ENCODE measurements around the gene LARGE1. TPM values are rescaled to one million over a fixed set of nuclear protein-coding genes. Genes with fewer than 3 reads are reported as not detected.

The LARGE1 gene
- total and polyA plus RNA-seq, 2 of the 8 experiments (the other 6 are each of a cell fraction or from before 2014, with no cell fraction given): 43.7 to 83.0 TPM

DNA sequence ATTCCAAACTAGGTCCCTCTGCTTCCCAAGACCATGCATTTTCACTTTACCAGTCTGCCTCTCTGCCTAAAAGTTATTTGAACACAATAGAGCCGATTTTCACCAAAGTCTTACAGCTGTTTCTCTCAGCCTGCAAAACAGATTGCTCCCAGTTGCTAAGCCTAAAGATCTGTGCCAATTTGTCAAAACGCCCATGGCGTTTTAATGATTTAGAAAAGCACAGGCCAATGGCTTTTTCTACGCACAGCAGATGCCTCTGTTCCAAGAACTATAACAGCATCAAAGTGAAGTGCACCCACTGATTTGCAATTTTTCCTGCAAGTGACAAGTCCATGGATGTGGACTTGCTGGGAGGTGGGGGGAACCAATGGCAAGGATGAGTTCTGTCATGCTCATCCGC is 688.2 kb downstream of the LARGE1 start:
- Histone ChIP-seq H3K36me3 (ENCODE audit: control insufficient read depth in 2 of 4, insufficient read depth in 4 of 4, low read length in 3 of 4) (no peaks in the 10 kb centered on the region; a peak in 1 of 8 replicates), H3K14ac (ENCODE audit: insufficient read length) (no peak overlapping the region), H2BK12ac (ENCODE audit: low read depth, low read length) (no peak overlapping the region), H3K4ac (replicated peaks; ENCODE audit: insufficient read length, low read depth, low read length) (no peak overlapping the region), H4K5ac (ENCODE audit: insufficient read length, low read depth, low read length) (no peak overlapping the region), H3K9me3 (ENCODE audit: insufficient read depth in 2 of 2, low read depth in 1 of 2, low read length in 1 of 2) (peaks cover 28 to 46% of the 10 kb centered on the region in 2 experiments), H3K23me2 (ENCODE audit: low read depth, low read length) (no peaks in the 10 kb centered on the region), H2AK5ac (ENCODE audit: low read depth, low read length) (no peak overlapping the region), H4K20me1 (replicated peaks in 1 of 2; ENCODE audit: control insufficient read depth in 1 of 2, insufficient read depth in 2 of 2, low read length in 2 of 2) (no peaks in the 10 kb centered on the region), H2BK20ac (ENCODE audit: low read length) (no peak overlapping the region), H2BK15ac (ENCODE audit: low read length) (no peak overlapping the region), H3K18ac (ENCODE audit: extremely low read depth, low read length) (no peak overlapping the region), H3K9ac (replicated peaks in 1 of 4; ENCODE audit: extremely low read depth in 1 of 4, low read depth in 3 of 4, low read length in 3 of 4) (no peak overlapping the region), H3K56ac (replicated peaks; ENCODE audit: insufficient read length, low read depth, low read length) (no peak overlapping the region), H3K4me1 (replicated peaks in 1 of 4; ENCODE audit: control insufficient read depth in 3 of 4, insufficient read depth in 4 of 4, low read length in 3 of 4) (no peaks in the 10 kb centered on the region), H3K4me2 (ENCODE audit: insufficient read depth in 1 of 2, low read depth in 2 of 2, low read length in 2 of 2) (no peak overlapping the region), H2BK120ac (replicated peaks; ENCODE audit: low read depth, low read length) (no peak overlapping the region), H3K27me3 (replicated peaks in 1 of 4; ENCODE audit: control insufficient read depth in 3 of 4, extremely low read depth in 1 of 4, insufficient read depth in 3 of 4, low read length in 3 of 4) (no peaks in the 10 kb centered on the region), H2AFZ (ENCODE audit: low read length) (no peak overlapping the region), H4K8ac (ENCODE audit: extremely low read depth, insufficient read depth, low read length) (no peak overlapping the region), H3K23ac (ENCODE audit: insufficient read length) (no peak overlapping the region), H2BK5ac (ENCODE audit: low read depth, low read length) (no peak overlapping the region), H3K79me1 (ENCODE audit: low read depth, low read length) (no peaks in the 10 kb centered on the region), H3K4me3 (ENCODE audit: extremely low read depth in 1 of 4, insufficient read depth in 2 of 4, low read depth in 3 of 4, low read length in 4 of 4) (no peak overlapping the region), H4K91ac (replicated peaks; ENCODE audit: insufficient read length, low read length) (no peak overlapping the region), H3K79me2 (ENCODE audit: control insufficient read depth in 1 of 2, insufficient read depth in 2 of 2, low read length in 2 of 2) (no peaks in the 10 kb centered on the region), H3K27ac (ENCODE audit: low read depth, low read length) (no peak overlapping the region)
- POLR2A ChIA-PET (ENCODE audit: partially characterized antibody): interaction anchor here (0.5 kb wide), 1 partner anchor 1071 kb away, joined by 3 read pairs; no protein-coding TSS in a partner anchor
- CTCF ChIA-PET (ENCODE audit: partially characterized antibody): no interaction called here
- DNase-seq (ENCODE audit: low read depth in 1 of 2, low spot score in 2 of 2) (no peak), FAIRE-seq (no peak)
- 89% methylated on average over 5 of the region's 5 CpGs; no CpG with 5 or more reads in 1 of the 2 experiments for WGBS, 2 experiments (ENCODE audit: extremely low coverage in 1 of 2, insufficient coverage in 1 of 2, insufficient read length in 1 of 2, insufficient replicate concordance in 2 of 2, low coverage in 1 of 2, low lambda C conversion rate in 2 of 2, missing lambda C conversion rate in 1 of 2)
- TF ChIP-seq TBP (IDR thresholded peaks at IDR 0.05; ENCODE audit: low read depth, low read length): no peak
- no peak for TF ChIP-seq SUZ12 (IDR thresholded peaks at IDR 0.05; ENCODE audit: low read length)
- TF ChIP-seq SP4 (IDR thresholded peaks at IDR 0.05; ENCODE audit: low read length): no peak
- TF ChIP-seq SIX5 (IDR thresholded peaks at IDR 0.05; ENCODE audit: low read depth, low read length): no peak
- TF ChIP-seq ZNF274 (IDR thresholded peaks at IDR 0.05; ENCODE audit: borderline replicate concordance, extremely low read depth, low read length): no peak
- TF ChIP-seq, protein P1, sequence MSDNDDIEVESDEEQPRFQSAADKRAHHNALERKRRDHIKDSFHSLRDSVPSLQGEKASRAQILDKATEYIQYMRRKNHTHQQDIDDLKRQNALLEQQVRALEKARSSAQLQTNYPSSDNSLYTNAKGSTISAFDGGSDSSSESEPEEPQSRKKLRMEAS (IDR thresholded peaks at IDR 0.05): no peak
- no peak for TF ChIP-seq KDM5A (IDR thresholded peaks at IDR 0.05; ENCODE audit: low read length)
- TF ChIP-seq ASH2L (IDR thresholded peaks at IDR 0.05; ENCODE audit: low read length): no peak
- TF ChIP-seq HDAC6 (IDR thresholded peaks at IDR 0.05; ENCODE audit: low read depth, low read length): no peak
- no peak for TF ChIP-seq SIN3A (conservative IDR thresholded peaks at IDR 0.05 in 1 of 2, IDR thresholded peaks at IDR 0.05 in 1 of 2; ENCODE audit: low read depth in 1 of 2, low read length in 2 of 2)
- TF ChIP-seq EGR1 (IDR thresholded peaks at IDR 0.05; ENCODE audit: borderline replicate concordance, low read depth, low read length): no peak
- TF ChIP-seq EP300 (IDR thresholded peaks at IDR 0.05; ENCODE audit: borderline replicate concordance in 1 of 2, low read depth in 2 of 2, low read length in 2 of 2): no peak
- TF ChIP-seq POLR2AphosphoS5 (IDR thresholded peaks at IDR 0.05; ENCODE audit: low read depth, low read length): no peak
- TF ChIP-seq CHD1 (IDR thresholded peaks at IDR 0.05; ENCODE audit: low read depth, low read length): no peak
- no peak for TF ChIP-seq POLR2A (IDR thresholded peaks at IDR 0.05; ENCODE audit: control extremely low read depth in 1 of 2, low read depth in 2 of 2, low read length in 2 of 2)
